GM18508 (cell line): ENCODE results near the gene PRADC1.
"Not testable (repeated sequence)": the region's sequence is repeated elsewhere in the genome, so short reads cannot be mapped to it uniquely, and the experiment has no call there.

Experiments used
- ATAC-seq: cut with Tn5 transposase; IDR thresholded peaks from one replicate; pipeline ENCODE4 v1.9.1; 2021; ENCODE audit warnings: moderate number of reproducible peaks; ENCODE audit not compliant: insufficient read depth, unreplicated experiment

The PRADC1 gene

GRCh38 chr2:73208258-73208657 lies 24.8 kb downstream of the PRADC1 start:
- ATAC-seq = no peak

- ATAC-seq = no peak
Observed at GRCh38 chr2:73205611-73206010, 27.4 kb downstream of the PRADC1 start.

DNA sequence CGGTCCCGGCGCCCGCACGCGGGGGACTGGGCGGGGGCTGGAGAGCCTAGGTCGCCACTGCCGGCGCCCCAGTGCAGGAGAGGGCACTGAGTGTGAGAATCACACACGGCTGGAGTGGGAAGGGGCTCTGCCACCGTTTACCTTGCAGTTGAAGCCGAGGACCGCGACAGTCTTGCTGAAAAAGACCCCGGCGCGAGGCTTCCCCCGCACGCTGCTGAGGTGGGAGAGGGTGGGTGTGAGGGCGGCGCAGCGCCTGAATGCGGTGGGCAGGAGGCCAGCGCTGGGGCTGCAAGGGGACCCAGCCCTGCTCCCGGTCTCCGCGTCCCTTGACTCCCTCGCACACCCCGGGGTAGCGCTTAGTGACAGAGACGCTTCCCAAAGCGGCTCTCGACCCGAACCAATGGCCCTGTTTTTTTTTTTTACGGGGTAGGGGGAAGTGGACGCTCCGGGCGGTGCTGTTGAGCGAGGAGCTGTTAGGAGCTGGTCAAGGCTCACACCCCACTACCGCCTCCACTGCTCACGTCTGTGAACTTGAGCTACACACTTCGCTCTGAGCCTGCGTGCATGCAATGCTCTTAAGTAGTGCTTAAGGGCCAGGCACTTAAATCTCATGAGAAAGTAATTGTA lies 29.9 kb downstream of the PRADC1 start:
- no peak for ATAC-seq

DNA sequence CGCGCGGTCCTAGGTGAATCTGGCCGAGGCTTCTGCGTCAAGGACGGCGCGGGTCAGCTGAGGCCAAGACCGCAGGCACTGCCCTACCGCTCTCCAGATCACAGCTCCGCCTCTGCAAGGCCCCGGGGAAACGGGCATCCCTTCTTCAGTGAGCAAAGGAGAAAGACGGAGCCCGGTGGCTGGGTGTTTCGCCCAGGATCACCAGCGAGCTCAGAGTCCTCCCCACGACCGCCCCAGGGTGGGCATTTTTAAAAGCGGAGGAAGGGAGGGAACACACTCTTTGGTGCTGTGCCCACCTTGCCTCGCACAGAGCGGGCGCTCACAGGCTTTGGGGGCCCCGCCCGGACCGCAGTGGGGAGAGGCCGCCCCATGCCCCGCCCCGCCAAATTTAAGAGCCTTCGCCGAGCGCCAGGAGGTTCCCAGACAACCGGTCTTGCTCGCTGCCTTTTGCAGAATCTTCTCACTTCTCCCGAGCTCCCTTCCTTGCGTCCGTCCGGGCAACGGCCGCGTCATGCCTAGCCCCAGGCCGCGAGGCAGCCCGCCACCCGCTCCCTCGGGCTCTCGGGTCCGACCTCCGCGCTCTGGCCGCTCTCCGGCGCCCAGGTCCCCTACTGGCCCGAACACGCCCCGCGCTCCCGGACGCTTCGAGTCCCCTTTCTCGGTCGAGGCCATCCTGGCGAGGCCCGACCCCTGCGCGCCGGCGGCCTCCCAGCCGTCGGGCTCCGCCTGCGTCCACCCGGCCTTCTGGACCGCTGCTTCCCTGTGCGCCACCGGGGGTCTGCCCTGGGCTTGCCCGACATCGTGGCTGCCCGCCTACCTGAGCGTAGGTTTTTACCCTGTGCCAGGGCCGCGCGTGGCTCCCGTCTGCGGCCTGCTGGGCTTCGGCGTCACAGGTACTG lies 30.6 kb downstream of the PRADC1 start, which contains the start of gene NOTO:
Gene NOTO, plus strand, starts transcription at position 419 of the 899 bp plus-strand sequence. Its CDS starts 93 bp downstream, at position 512.
- no peak for ATAC-seq

DNA sequence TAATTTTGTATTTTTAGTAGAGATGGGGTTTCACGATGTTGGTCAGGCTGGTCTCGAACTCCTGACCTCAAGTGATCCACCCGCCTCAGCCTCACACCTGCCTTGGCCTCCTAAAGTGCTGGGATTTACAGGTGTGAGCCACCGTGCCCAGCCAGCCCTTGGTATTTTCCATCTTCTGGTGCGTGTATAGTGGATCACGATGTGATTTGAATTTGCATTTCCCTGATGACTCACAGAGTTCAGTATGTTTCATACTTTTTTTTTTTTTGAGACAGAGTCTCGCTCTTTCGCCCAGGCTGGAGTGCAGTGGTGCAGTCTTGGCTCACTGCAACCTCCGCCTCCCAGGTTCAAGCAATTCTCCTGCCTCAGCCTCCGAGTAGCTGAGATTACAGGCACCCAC lies 32.8 kb downstream of the PRADC1 start:
- ATAC-seq = not testable (repeated sequence)

- no peak for ATAC-seq
Observed at GRCh38 chr2:73197579-73197978, 35.5 kb downstream of the PRADC1 start.

DNA sequence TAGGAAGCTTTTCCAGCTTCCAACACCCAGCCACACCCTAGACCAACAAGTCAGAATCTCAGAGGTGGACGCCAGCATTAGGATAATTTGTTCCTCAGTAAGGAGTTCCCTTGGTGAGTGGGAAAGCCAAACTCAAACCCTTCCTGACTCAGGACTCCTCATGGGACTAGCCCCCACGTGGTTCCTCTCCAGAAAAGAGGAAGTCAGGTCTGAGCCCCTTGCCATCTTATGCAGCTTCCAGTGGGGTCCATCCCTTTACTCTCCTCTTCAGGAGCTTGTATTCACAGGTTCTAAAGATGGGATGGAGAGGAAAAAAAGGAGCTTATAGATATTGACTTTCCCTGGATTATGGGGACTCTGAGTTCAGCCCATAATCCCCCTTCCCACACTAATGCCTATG lies 45.5 kb downstream of the PRADC1 start:
- no peak for ATAC-seq

GRCh38 chr2:73185965-73186364 lies 47.1 kb downstream of the PRADC1 start:
- ATAC-seq = no peak
